Panc1 (cell line): Measurements from ENCODE around the gene TRIM33. TPM values are rescaled to one million over a fixed set of nuclear protein-coding genes. Genes with fewer than 3 reads are reported as not detected.

Experiments used
- ATAC-seq: fragments of 200-7000 bp; cut with Tn5 transposase; 2 replicates; pipeline ENCODE4 v1.9.1; 2020; ENCODE audit warnings: mild to moderate bottlenecking, moderate library complexity
- BruUV-seq: library from RNA; stranded (reverse); fragments of 400-500 nt; replicated peaks from 2 replicates; lab custom pipeline; 2021; lab: Mats Ljungman, UMichigan
- CTCF ChIA-PET: fragments of 300-600 bp; sonication (Branson Sonifier 250); formaldehyde crosslinking; loops from one replicate; lab custom pipeline; 2022; ENCODE audit warnings: antibody characterized with exemption; lab: Charles Lee
- POLR2A ChIA-PET: fragments of 300-600 bp; sonication (Branson Sonifier 250); formaldehyde crosslinking; loops from one replicate; lab custom pipeline; 2022; ENCODE audit warnings: antibody characterized with exemption; lab: Charles Lee
- DNase-seq: peaks from one replicate; pipeline ENCODE4 v3.0.0-alpha.2; 2010; ENCODE audit warnings: low read depth, low spot score
- H3K27ac ChIP-seq: 2 replicates; pipeline ENCODE4 v1.5.1; 2011; ENCODE audit warnings: mild to moderate bottlenecking, low read length, inconsistent platforms
- H3K27me3 ChIP-seq: fragments of 200-500 bp; sonication (Bioruptor generic); 2 replicates; pipeline ENCODE4 v1.6.0; 2014; ENCODE audit warnings: low read length, inconsistent platforms; ENCODE audit not compliant: control insufficient read depth, insufficient read depth
- H3K36me3 ChIP-seq: fragments of 200-500 bp; sonication (Bioruptor generic); 2 replicates; pipeline ENCODE4 v1.5.1; 2014; ENCODE audit warnings: inconsistent platforms, mild to moderate bottlenecking, low read length, moderate library complexity; ENCODE audit not compliant: control insufficient read depth, insufficient read depth
- H3K4me1 ChIP-seq: 2 replicates; pipeline ENCODE4 v1.5.1; 2011; ENCODE audit warnings: inconsistent platforms, mild to moderate bottlenecking, low read length, moderate library complexity; ENCODE audit not compliant: control insufficient read depth, insufficient read depth
- H3K4me3 ChIP-seq, 2 experiments: 2 replicates each; pipeline ENCODE4 v1.5.1; 2011 to 2012; ENCODE audit warnings: low read depth in 2 of 2, low read length in 2 of 2, mild to moderate bottlenecking in 2 of 2, inconsistent platforms in 1 of 2, moderate library complexity in 1 of 2
- H3K9me3 ChIP-seq: fragments of 200-500 bp; sonication (Bioruptor generic); 2 replicates; pipeline ENCODE4 v1.5.1; 2014; ENCODE audit warnings: low read depth, mild to moderate bottlenecking, inconsistent platforms, low read length, moderate library complexity; ENCODE audit not compliant: control insufficient read depth, insufficient read depth
- POLR2AphosphoS5 ChIP-seq: IDR thresholded peaks from 2 replicates; pipeline ENCODE4 v1.6.1; 2012; ENCODE audit warnings: mild to moderate bottlenecking, low read depth, low read length, moderate library complexity
- REST ChIP-seq, 2 experiments: IDR thresholded peaks; 2 replicates each; pipeline ENCODE4 v1.6.1; 2011 to 2012; ENCODE audit warnings: low read depth in 2 of 2, control low read depth in 1 of 2, low read length in 1 of 2, mild to moderate bottlenecking in 1 of 2, moderate library complexity in 1 of 2; ENCODE audit not compliant: insufficient read depth in 1 of 2
- SIN3A ChIP-seq: IDR thresholded peaks from 2 replicates; pipeline ENCODE4 v1.6.1; 2012; ENCODE audit warnings: low read depth, mild to moderate bottlenecking, low read length, moderate library complexity, borderline replicate concordance; ENCODE audit not compliant: insufficient read depth
- TCF7L2 ChIP-seq: IDR thresholded peaks from 2 replicates; pipeline ENCODE4 v1.6.1; 2011; ENCODE audit warnings: mild to moderate bottlenecking, low read depth, low read length, inconsistent platforms
- in situ Hi-C: cut with HindIII; loops from 2 replicates; pipeline ENCODE4 v1.10.0; 2016; ENCODE audit warnings: low sequenced_read_pairs, low pct_unique_long_range_greater_than_20kb
- intact Hi-C: fragments of 100-400 bp; cut with micrococcal nuclease; formaldehyde crosslinking; loops from one replicate; pipeline ENCODE4 v1.10.0; 2022; ENCODE audit not compliant: unreplicated experiment
- total RNA-seq: library from RNA; stranded (reverse); gene quantifications from one replicate; pipeline ENCODE4 v1.2.1, GENCODE V29; 2021; ENCODE audit not compliant: unreplicated experiment
- TF ChIP-seq, protein P1 (sequence below): fragments of 450-650 bp; IDR thresholded peaks from 2 replicates; pipeline ENCODE4 v1.5.1; 2017; ENCODE audit warnings: mild to moderate bottlenecking

Gene TRIM33
- total RNA-seq, 1 experiment from 2014 or later = 22.2 TPM

GRCh38 chr1:114468710-114469468 lies 42.1 kb downstream of the TRIM33 start:
- BruUV-seq = no TSS peak
- ATAC-seq (no peak), DNase-seq (no peak)
- in situ Hi-C loops = no loop called here
- H3K9me3 ChIP-seq = no peaks in the 10 kb centered on the region
- no peak overlapping the region for H3K4me3 ChIP-seq
- peaks cover 2% of the 10 kb centered on the region; the same call in 1 of the 2 replicates for H3K4me1 ChIP-seq
- H3K27me3 ChIP-seq = no peaks in the 10 kb centered on the region
- H3K27ac ChIP-seq = no peak overlapping the region
- CTCF ChIA-PET = no interaction called here
- POLR2A ChIA-PET = no interaction called here
- intact Hi-C loops = no loop called here
- no peaks in the 10 kb centered on the region; the same call in 1 of the 2 replicates for H3K36me3 ChIP-seq
- TF ChIP-seq TCF7L2 (no peak), POLR2AphosphoS5 (no peak), REST (IDR thresholded peaks at IDR 0.05; ENCODE audit: insufficient read depth in 1 of 2, low read depth in 2 of 2, low read length in 1 of 2) (no peak), SIN3A (no peak)
- TF ChIP-seq, protein P1, sequence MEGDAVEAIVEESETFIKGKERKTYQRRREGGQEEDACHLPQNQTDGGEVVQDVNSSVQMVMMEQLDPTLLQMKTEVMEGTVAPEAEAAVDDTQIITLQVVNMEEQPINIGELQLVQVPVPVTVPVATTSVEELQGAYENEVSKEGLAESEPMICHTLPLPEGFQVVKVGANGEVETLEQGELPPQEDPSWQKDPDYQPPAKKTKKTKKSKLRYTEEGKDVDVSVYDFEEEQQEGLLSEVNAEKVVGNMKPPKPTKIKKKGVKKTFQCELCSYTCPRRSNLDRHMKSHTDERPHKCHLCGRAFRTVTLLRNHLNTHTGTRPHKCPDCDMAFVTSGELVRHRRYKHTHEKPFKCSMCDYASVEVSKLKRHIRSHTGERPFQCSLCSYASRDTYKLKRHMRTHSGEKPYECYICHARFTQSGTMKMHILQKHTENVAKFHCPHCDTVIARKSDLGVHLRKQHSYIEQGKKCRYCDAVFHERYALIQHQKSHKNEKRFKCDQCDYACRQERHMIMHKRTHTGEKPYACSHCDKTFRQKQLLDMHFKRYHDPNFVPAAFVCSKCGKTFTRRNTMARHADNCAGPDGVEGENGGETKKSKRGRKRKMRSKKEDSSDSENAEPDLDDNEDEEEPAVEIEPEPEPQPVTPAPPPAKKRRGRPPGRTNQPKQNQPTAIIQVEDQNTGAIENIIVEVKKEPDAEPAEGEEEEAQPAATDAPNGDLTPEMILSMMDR = no peak

- Histone ChIP-seq H3K9me3 (no peaks in the 10 kb centered on the region), H3K27me3 (no peaks in the 10 kb centered on the region), H3K36me3 (no peaks in the 10 kb centered on the region; the same call in 1 of the 2 replicates), H3K4me3 (no peak overlapping the region), H3K27ac (no peak overlapping the region), H3K4me1 (peaks cover 2% of the 10 kb centered on the region; the same call in 1 of the 2 replicates)
- intact Hi-C loops (no loop called here), in situ Hi-C loops (no loop called here)
- POLR2A ChIA-PET = no interaction called here
- CTCF ChIA-PET = no interaction called here
- no peak for DNase-seq
- no TSS peak for BruUV-seq
- TF ChIP-seq REST (IDR thresholded peaks at IDR 0.05; ENCODE audit: insufficient read depth in 1 of 2, low read depth in 2 of 2, low read length in 1 of 2) (no peak), TCF7L2 (no peak), SIN3A (no peak), POLR2AphosphoS5 (no peak)
- TF ChIP-seq, protein P1 = no peak
- no peak for ATAC-seq
These were observed 43.0 kb downstream of the TRIM33 start for GRCh38 chr1:114468047-114468446.
